Hematopoietic multipotent progenitor cell treated with erythropoietin and hydrocortisone succinate and interleukin-3 and kit ligand, for 15 days (in vitro differentiated cells): ENCODE results near the gene MBP.
A peak's percentile ranks its signal among the peaks of the same experiment; 100 is the strongest.
"Not testable (repeated sequence)": the region's sequence is repeated elsewhere in the genome, so short reads cannot be mapped to it uniquely, and the experiment has no call there.

Experiments
- DNase-seq: peaks from one replicate; pipeline ENCODE4 v3.0.0-alpha.2; 2015; ENCODE audit warnings: low spot score

Gene MBP

DNA sequence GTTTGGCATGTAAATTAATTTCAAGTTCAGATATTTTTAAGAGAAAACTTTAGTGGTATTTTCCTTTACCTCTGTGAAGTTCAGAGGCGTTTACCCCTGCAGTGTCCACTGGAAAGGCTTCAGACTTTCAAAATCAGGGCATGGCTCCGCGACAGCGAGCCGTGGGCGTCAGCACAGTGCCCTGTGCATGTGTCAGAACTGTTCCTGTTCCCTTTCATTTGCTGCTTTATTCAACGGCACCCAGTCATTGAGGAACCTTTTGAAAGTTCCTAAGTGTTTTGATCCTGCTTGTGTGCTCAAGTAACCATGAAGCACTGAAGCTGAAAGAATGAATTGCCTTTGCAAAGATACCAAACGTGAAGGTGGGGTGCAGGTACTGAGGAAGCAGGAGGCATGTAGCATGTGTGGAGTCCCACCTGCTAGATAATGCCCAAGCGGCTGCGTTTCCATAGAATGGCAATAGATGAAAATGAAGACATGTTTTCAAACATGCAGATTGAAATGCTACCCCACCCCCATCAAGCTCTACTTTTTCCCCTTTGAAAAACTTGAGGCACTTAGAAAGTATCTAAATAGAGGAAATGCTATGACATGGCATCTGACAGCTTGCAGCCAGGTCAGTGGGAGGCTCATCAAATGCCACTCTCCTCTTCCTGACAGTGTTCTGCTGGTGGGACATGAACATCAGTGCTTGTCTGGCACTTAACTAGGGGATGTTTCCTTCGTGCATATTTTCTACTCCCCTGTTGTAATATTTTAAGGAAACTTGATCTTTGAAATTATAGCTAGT is 161.6 kb downstream of the MBP start:
- no peak for DNase-seq

DNA sequence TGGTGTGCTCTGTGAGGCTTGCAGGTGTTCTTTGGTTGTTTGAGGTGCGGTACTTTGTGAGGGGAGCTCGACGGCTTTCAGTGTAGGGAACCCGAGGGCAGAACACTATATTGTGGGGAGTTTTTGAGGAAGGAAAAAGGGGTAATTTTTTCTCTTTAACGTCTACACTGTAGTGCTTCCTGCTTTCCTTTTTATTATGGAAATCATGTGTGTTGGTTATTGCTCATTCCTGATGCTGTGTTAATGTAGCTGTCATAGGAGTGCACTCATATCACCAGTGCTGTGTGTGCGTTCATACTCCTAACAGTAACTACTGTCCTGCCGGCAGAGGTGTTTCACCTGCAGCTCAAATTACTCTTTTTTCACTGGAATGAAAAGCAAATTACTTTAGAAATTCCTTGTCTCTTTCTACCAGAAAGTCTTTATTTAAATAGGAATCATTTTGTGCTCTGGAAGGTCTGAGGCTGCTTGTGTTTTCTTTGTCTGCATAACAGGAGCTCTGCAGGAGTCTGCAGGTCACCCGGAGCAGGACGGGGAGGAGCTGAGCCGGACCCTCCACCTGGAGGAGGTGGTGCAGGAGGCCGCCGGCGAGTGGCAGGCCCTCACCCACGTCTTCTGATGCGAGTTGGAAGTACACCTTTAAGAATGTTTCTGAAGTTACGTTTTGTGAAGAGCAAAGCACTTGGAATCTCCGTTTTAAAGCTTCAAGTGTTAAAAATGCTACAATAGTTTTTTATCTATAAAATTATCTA is 164.7 kb downstream of the MBP start:
- no peak for DNase-seq

DNA sequence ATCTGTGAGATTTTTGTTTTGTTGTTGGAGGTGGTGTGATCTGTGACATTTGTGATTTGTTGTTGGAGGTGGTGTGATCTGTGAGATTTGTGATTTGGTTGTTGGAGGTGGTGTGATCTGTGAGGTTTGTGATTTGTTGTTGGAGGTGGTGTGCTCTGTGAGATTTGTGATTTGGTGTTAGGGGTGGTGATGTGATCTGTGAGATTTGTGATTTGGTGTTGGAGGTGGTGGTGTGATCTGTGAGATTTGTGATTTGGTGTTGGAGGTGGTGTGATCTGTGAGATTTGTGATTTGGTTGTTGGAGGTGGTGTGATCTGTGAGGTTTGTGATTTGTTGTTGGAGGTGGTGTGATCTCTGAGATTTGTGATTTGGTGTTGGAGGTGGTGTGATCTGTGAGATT is 165.3 kb downstream of the MBP start:
- not testable (repeated sequence) for DNase-seq

DNA sequence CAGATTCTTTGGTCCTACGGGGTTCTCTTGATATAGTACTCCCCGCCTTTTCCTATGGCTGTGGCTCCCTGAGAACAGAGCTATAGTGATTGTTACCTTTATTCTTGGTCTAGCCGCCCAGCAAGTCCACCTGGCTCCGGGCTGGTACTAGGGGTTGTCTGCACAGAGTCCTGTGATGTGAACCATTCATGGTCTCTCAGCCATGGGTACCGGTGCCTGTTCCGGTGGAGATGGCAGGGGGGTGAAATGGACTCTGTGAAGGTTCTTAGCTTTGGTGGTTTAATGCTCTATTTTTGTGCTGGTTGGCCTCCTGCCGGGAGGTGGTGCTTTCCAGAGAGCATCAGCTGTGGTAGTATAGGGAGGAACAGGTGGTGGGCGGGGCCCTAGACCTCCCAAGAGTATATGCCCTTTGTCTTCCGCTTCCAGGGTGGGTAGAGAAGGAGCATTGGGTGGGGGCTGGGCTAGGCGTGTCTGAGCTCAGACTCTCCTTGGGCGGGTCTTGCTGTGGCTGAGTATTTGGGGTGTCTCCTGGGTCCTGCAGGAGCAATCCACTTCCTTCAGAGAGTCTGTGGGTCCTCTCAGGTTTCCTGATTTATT is 166.9 kb downstream of the MBP start:
- not testable (repeated sequence) for DNase-seq

DNA sequence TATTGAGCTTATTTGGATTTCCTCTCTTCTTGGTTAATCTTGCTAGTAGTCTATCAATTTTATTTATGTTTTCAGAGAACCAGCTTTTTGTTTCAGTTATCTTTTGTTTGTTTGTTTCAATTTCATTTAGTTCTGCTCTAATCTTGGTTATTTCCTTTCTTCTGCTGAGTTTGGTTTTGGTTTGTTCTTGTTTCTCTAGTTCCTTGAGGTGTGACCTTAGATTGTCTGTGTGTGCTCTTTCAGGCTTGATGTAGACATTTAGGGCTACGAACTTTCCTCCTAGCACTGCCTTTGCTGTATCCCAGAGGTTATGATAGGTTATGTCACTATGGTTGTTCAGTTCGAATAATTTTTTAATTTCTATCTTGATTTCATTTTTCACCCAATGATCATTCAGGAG is 168.6 kb downstream of the MBP start:
- no peak for DNase-seq

DNA sequence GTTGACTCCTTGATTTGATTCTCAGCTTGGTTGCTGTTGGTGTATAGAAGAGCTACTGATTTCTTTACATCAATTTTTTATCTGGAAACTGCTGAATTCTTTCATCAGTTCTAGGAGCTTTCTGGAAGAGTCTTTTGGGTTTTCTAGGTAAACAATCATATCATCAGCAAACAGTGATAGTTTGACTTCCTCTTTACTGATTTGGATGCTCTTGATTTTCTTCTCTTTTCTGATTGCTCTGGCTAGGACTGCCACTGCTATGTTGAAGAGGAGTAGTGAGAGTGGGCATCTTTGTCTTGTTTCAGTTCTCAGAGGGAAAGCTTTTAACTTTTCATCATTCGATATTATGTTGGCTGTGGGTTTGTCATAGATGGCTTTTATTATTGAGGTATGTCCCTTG is 169.7 kb downstream of the MBP start:
- no peak for DNase-seq

DNA sequence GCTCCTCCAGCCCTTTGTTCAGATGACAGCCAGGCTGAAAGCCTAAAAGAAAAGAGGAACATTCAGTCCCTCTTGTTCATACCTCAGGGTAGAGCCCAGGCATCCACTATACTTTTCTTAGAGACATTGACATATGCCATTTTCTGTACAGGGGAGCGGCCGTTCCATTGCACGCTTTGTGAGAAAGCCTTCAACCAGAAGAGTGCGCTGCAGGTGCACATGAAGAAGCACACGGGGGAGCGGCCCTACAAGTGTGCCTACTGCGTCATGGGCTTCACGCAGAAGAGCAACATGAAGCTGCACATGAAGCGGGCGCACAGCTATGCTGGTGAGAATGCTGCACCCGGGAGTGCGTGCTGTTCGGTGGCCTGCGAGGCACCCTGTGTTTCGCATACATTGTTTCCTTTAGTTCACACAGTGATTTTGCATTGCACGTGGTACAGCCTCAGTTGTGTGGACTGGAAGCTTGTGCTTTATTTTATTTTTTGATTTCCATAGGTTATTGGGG is 172.0 kb downstream of the MBP start:
- DNase-seq = no peak

DNA sequence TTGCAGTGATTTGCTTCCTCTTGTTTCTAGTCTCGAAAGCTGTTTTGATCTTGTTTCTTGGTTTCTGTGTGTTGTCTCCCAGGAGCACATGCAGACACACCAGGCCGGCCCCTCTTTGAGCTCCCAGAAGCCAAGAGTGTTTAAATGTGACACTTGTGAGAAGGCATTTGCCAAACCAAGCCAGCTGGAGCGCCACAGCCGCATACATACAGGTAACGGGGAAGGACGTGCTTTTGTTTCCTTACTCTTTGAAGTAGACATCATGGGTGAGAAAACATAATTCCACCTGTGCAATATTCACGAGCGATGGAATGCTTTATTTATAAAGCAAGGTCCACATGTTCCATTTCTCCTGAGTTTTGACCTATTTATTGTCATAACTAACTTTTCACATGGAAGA is 173.0 kb downstream of the MBP start:
- no peak for DNase-seq

DNA sequence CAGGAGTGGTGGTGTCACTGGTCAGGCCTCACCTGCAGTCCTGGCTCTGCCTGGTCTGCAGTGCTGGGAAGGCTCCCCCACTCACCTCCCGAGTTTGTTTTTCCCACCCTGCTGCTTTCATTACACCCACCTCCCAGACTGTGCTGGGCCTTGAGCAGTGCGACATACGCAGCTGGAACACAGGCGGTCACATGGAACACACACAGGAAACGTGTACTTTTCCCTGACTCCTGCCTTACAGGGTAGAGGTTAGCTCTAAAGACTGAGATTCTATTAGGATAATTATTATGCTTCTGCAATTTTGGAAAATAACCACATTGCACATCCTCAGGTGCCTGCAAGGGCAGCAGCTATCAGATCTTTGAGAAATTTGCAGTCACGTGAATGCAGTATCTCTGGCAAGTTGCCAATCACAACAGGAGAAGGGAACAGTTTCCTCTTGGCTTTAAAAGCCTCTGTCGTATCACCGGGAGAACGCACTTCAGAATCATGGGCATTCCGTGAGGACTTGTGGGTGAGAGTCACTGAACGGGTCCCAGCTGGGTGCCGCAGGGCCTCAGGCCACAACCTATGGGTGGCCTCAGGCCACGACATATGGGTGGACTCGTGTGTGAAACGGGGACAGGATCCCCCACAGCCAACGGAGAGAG is 173.8 kb downstream of the MBP start:
- DNase-seq = no peak

DNA sequence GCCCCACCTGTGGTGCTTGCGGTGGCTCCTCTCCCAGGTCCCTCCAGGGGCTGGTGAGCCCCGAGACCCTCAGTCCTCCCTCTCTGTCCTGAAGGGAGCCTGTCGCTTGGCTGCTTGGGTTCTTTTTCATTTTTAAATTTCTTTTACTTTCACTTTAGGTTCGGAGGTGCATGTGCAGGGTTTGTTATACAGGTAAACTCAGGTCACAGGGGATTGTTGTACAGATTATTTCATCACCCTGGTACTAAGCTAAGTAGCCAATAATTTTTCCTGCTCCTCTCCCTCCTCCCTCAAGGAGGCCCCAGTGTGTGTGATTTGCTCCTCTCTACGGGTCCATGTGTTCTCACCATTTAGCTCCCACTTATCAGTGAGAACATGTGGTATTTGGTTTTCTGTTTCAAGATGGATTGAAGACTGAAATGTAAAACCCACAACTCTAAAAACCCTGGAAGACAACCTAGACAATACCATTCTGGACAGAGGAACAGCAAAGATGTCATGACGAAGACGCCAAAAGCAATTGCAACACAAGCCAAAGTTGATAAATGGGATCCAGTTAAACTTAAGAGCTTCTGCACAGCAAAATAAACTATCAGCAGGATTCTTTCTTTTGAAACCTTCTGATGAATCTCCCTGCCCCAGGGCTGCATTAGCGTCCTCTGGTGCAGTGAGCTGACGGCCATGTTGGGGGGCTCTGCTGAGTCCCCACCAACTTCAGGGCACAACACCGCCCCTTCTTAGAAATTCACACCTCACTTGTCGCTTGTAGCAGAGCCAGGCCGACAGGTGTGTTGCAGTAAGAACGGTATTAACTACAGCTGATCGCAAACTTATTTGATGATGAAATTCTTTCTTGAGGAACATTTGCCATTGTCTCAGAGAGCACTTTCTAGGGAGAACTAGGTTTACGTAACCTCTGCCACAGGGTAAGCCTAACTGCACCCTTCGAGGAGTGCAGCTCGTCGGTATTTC is 174.9 kb downstream of the MBP start:
- no peak for DNase-seq

DNA sequence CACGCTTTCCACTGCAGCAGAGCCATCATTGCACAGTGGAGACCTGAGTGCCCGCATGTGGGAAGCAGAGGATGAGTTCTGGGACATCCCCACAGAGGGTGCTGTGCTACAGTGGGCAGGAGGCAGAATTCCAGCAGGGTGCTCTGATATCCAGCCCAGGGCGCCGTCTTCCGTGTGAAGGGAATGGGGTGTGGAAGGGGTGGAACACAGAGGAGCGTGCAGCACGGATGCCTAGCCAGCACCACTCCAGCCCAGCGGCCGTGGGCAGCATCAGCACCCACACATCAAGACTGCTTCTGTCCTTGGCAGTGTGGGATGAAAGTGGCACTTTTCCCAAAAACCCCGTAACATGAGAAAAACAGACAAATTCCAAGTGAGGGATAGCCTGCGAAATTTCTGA is 175.9 kb downstream of the MBP start:
- DNase-seq = no peak

DNA sequence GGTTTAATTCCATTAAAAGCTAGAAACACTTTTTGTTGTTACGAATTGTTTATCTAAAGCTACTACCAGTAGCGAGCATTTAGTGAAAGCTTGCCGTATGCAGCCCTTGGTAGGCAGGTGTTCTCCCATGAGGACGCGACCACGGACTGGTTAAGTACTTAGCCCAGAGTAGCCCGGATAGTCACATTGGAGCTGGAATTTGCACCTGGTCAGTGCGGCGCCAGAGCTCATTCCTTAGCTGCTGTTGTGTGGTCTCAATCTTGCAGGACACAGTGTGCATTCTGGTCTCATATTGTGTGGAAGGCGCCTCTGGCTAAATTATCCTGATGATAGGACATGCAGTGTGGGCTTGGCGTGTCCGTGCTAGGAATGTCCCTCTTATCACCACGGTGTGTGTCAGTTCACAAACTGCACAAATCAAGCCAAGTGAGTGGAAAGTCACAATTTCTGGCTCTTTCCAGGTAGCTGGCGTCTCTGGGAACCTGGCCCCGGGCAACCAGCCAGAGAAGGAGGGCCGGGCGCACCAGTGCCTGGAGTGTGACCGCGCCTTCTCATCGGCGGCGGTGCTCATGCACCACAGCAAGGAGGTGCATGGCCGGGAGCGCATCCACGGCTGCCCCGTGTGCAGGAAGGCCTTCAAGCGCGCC is 176.9 kb downstream of the MBP start:
- DNase-seq = no peak

DNA sequence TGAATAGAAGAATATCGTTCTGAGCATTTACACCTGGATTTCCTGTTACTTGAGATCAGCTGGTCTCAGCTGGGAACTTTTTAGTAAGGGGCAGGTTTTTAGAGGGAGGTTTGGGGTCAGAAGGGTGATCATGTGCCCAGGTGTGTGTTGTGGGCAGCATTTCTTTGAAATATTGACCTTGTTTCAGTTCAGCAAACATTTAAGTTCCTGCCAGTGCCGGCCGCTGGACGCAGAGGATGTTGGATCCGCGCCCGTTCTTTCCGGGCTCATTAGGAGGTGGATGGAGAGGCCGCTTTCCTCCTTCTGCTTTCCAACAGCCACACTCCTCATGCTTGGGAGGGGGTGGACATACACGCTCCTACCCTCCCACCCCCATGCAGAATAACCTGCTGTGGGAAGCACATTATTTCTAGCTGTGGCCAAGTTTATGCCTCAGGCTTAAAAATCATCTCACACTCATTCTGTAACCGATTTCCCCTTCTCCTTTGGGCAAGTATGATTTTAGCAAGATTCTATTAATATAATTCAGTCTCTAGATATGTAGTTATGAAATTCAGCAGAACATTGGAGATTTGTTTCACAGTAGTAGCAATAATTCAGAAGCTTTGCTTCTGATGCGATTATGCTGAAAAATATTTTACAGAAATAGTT is 178.9 kb downstream of the MBP start:
- no peak for DNase-seq

DNA sequence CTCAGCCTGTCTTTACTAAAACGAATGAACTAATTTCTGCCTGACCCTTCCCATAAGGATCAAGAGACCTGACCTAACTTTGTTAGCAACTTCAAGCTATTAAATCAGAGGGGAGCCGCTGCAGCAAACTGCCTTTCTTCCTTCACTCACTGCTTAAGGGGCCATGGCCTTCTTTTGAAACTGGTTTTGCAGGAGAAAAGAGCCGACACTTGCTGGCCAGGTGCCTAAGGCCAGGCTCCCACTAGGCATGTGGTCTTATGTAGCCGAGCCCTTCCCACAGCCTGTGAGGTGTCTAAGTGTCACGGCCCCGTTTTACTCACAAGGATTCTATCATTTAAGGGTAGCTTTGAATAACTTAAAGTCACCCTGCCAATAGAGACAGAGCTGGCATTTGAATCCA is 179.4 kb downstream of the MBP start:
- no peak for DNase-seq

DNA sequence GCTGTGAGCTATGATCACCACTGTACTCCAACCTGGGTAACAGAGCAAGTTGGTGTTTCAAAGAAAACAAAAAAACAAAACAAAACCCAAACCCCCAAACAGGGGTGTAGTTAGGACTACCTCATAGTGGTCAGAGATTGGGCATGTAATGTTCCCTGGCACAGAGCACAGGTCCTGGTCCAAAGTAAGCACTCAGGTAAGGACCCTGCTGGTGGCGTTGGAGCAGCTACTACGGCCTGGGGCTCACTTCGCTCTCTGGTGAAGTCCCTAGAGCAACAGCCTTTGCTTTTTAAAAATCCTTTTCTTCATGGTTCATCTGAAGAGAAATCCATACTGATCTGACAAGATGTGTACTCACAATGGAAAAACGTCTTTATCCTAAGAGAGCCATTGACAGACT is 179.8 kb downstream of the MBP start:
- no peak for DNase-seq

DNA sequence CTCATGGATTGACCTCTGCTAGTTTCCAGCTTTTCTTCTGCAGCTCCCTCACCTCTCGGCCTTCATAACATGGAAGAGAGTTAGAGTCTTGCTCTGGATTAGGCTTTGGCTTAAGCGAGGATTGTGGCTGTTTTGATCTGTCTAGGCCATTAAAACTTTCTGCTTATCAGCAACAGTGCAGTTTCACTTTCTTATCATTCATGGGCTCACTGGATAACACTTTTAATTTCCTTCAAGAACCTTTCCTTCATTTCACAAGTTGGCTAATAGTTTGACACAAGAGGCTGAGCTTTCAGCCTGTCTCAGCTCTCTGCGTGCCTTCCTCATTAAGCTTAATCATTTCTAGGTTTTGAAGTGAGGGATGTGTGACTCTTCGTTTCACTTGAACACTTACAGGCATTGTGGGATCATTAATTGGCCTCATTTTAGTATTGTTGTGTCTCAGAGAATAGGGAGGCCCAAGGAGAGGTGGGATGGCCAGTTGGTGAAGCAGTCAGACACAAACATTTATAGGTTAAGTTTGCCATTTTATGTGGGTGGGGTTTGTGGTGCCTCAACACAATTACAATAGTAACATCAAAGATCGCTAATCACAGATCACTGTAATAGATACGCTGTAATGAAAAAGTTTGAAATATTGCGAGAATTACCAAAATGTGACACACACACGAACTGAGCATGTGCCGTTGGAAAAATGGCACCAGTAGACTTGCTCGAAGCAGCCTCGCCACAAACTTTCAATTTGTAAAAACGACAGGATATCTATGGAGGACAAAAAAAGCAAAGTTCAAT is 180.9 kb downstream of the MBP start:
- peak; percentile 40 for DNase-seq

DNA sequence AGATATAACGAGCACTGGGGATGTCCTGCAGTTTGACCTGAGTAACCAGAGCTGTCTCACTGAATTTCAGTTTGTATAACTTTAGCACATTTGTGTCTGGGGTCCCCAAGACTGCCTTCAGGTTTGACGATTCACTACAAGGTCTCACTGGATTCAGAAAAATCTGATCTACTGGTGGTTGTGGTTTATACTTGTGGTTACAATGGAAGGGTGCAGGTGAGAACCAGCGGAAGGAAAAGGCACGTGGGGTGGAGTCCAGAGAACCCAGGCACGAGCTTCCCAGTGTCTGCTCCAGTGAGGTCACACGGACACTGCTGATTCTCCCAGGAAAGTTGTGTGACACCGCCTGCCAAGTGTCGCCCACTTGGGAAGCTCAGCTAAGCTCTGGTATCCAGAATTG is 184.2 kb downstream of the MBP start:
- DNase-seq = no peak

DNA sequence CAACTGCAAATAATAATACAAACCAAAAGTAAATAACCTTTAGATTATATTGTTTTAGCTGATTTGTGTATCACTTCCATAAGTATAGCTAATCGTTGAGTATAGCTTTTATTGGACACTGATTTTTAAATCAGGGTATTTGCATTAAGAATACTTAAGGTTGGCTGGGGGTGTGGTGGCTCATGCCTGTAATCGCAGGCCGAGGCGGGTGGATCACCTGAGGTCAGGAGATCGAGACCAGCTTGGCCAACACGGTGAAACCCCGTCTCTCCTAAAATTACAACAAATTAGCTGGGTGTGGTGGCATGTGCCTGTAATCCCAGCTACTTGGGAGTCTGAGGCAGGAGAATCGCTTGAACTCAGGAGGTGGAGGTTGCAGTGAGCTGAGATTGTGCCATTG is 188.2 kb downstream of the MBP start:
- not testable (repeated sequence) for DNase-seq

DNA sequence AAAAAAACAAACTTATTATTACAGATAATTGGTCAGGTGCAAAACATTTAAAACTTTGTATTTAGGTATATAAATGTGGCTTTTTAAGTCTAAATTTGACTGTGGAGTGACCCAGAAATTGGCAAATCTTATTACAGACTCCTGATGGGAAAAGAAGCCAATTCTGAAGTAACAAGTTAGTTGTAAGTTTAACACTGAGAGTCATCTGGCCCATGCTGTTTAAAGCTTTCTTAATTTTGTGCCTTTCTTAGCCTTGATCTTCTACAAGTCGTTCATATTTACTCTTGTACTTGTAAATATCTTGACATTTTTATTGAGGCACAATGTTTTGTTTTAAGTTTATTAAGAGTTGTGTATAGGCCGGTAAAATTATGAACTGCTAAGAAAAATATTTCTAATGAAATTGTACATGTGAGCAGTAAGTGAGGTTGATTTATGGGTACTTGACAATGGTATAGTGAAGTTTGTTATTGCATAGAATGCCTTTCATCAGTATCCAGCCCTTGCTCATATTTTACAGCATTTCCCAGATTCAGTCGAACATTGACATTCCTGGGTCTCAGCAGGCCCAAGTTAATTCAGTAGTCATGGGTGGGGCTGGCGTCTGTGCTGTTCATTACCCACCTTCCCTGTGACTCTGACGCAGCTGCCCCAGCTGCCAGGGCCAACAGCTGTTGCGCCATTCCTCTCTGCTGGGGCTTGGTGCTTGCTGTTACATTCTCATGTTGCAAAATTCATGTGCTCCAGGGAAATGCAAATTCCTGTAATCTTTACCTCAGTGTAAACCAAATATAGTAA is 188.8 kb downstream of the MBP start:
- DNase-seq = no peak
